ENCODE measurements around the gene MYO9B.

Gene MYO9B

GRCh38 chr19:17244618-17245534 lies 169.3 kb downstream of the MYO9B start:
- Histone ChIP-seq H3K9ac (ENCODE audit: insufficient read length) (no peak overlapping the region), H3K9me3 (ENCODE audit: low read depth, low read length) (no peaks in the 10 kb centered on the region), H3K4me3 (peak overlapping the region; percentile 72), H3K27ac (no peak overlapping the region), H3K36me3 (ENCODE audit: insufficient read depth, low read length) (no peaks in the 10 kb centered on the region)
- TF ChIP-seq FOXP2 (optimal IDR thresholded peaks at IDR 0.05; ENCODE audit: control extremely low read depth, extremely low read length, insufficient read depth), result no peak
- TF ChIP-seq EZH2 (IDR thresholded peaks at IDR 0.05), result no peak
- TF ChIP-seq POLR2AphosphoS5 (IDR thresholded peaks at IDR 0.05; ENCODE audit: borderline replicate concordance, low read depth, low read length), result no peak
- DNase-seq (ENCODE audit: low read depth, low spot score), result no peak

GRCh38 chr19:17245535-17245984 lies 170.0 kb downstream of the MYO9B start, which contains the start of gene NR2F6:
TSS of gene NR2F6 (minus strand) at chr19:17245919. CDS start at chr19:17245220, 699 bp downstream.
- H3K27ac ChIP-seq, result peak within 1 kb of the TSS; percentile 50; the same call in 1 of the 2 replicates
- DNase-seq (ENCODE audit: low read depth, low spot score), result no peak
- no peak for TF ChIP-seq FOXP2 (optimal IDR thresholded peaks at IDR 0.05; ENCODE audit: control extremely low read depth, extremely low read length, insufficient read depth)
- no peak for TF ChIP-seq EZH2 (IDR thresholded peaks at IDR 0.05)
- no peak for TF ChIP-seq POLR2AphosphoS5 (IDR thresholded peaks at IDR 0.05; ENCODE audit: borderline replicate concordance, low read depth, low read length)

GRCh38 chr19:17246681-17247425 lies 171.3 kb downstream of the MYO9B start:
- H3K27ac ChIP-seq, result no peak overlapping the region
- peak overlapping the region; percentile 71 for H3K9ac ChIP-seq (ENCODE audit: insufficient read length)
- no peaks in the 10 kb centered on the region for H3K9me3 ChIP-seq (ENCODE audit: low read depth, low read length)
- no peak for TF ChIP-seq POLR2AphosphoS5 (IDR thresholded peaks at IDR 0.05; ENCODE audit: borderline replicate concordance, low read depth, low read length)
- TF ChIP-seq FOXP2 (optimal IDR thresholded peaks at IDR 0.05; ENCODE audit: control extremely low read depth, extremely low read length, insufficient read depth), result no peak
- no peak for TF ChIP-seq EZH2 (IDR thresholded peaks at IDR 0.05)
- H3K4me3 ChIP-seq, result peak overlapping the region; percentile 81
- no peaks in the 10 kb centered on the region for H3K36me3 ChIP-seq (ENCODE audit: insufficient read depth, low read length)
- DNase-seq (ENCODE audit: low read depth, low spot score), result no peak

More at GRCh38 chr19:17245535-17245984, 170.0 kb downstream of the MYO9B start, which contains the start of gene NR2F6:
- Histone ChIP-seq H3K9me3 (ENCODE audit: low read depth, low read length) (no peaks in the 10 kb centered on the region), H3K36me3 (ENCODE audit: insufficient read depth, low read length) (no peaks in the 10 kb centered on the region), H3K4me3 (peak within 1 kb of the TSS; percentile 81), H3K9ac (ENCODE audit: insufficient read length) (peak within 1 kb of the TSS; percentile 71)

- H3K27ac ChIP-seq, result no peak overlapping the region
- H3K9ac ChIP-seq (ENCODE audit: insufficient read length), result no peak overlapping the region
- no peak for DNase-seq (ENCODE audit: low read depth, low spot score)
- H3K9me3 ChIP-seq (ENCODE audit: low read depth, low read length), result no peaks in the 10 kb centered on the region
- H3K36me3 ChIP-seq (ENCODE audit: insufficient read depth, low read length), result no peaks in the 10 kb centered on the region
- no peak overlapping the region for H3K4me3 ChIP-seq
- TF ChIP-seq EZH2 (IDR thresholded peaks at IDR 0.05) (no peak), FOXP2 (optimal IDR thresholded peaks at IDR 0.05; ENCODE audit: control extremely low read depth, extremely low read length, insufficient read depth) (no peak), POLR2AphosphoS5 (IDR thresholded peaks at IDR 0.05; ENCODE audit: borderline replicate concordance, low read depth, low read length) (no peak)
These were observed 172.6 kb downstream of the MYO9B start for GRCh38 chr19:17248011-17248776.

- H3K9me3 ChIP-seq (ENCODE audit: low read depth, low read length), result no peaks in the 10 kb centered on the region
- no peak overlapping the region for H3K4me3 ChIP-seq
- H3K36me3 ChIP-seq (ENCODE audit: insufficient read depth, low read length), result no peaks in the 10 kb centered on the region
- no peak overlapping the region for H3K9ac ChIP-seq (ENCODE audit: insufficient read length)
- H3K27ac ChIP-seq, result no peak overlapping the region
- DNase-seq (ENCODE audit: low read depth, low spot score), result no peak
- TF ChIP-seq POLR2AphosphoS5 (IDR thresholded peaks at IDR 0.05; ENCODE audit: borderline replicate concordance, low read depth, low read length), result no peak
- no peak for TF ChIP-seq FOXP2 (optimal IDR thresholded peaks at IDR 0.05; ENCODE audit: control extremely low read depth, extremely low read length, insufficient read depth)
- TF ChIP-seq EZH2 (IDR thresholded peaks at IDR 0.05), result no peak
These were observed 174.4 kb downstream of the MYO9B start for GRCh38 chr19:17249887-17250548.

- H3K4me3 ChIP-seq, result no peak overlapping the region
- TF ChIP-seq EZH2 (IDR thresholded peaks at IDR 0.05) (no peak), POLR2AphosphoS5 (IDR thresholded peaks at IDR 0.05; ENCODE audit: borderline replicate concordance, low read depth, low read length) (no peak), FOXP2 (optimal IDR thresholded peaks at IDR 0.05; ENCODE audit: control extremely low read depth, extremely low read length, insufficient read depth) (no peak)
- no peak overlapping the region for H3K9ac ChIP-seq (ENCODE audit: insufficient read length)
- no peaks in the 10 kb centered on the region for H3K9me3 ChIP-seq (ENCODE audit: low read depth, low read length)
- H3K27ac ChIP-seq, result no peak overlapping the region
- H3K36me3 ChIP-seq (ENCODE audit: insufficient read depth, low read length), result no peaks in the 10 kb centered on the region
- DNase-seq (ENCODE audit: low read depth, low spot score), result no peak
These were observed 179.1 kb downstream of the MYO9B start for GRCh38 chr19:17254636-17255035.

- no peak for DNase-seq (ENCODE audit: low read depth, low spot score)
- Histone ChIP-seq H3K9me3 (ENCODE audit: low read depth, low read length) (no peaks in the 10 kb centered on the region), H3K36me3 (ENCODE audit: insufficient read depth, low read length) (no peaks in the 10 kb centered on the region), H3K9ac (ENCODE audit: insufficient read length) (no peak overlapping the region), H3K27ac (no peak overlapping the region), H3K4me3 (no peak overlapping the region)
- TF ChIP-seq FOXP2 (optimal IDR thresholded peaks at IDR 0.05; ENCODE audit: control extremely low read depth, extremely low read length, insufficient read depth) (no peak), POLR2AphosphoS5 (IDR thresholded peaks at IDR 0.05; ENCODE audit: borderline replicate concordance, low read depth, low read length) (no peak), EZH2 (IDR thresholded peaks at IDR 0.05) (no peak)
These were observed 179.6 kb downstream of the MYO9B start for GRCh38 chr19:17255150-17255621.
